Parathyroid adenoma (tissue), 2 donors: ENCODE data around the gene KCTD14.
A peak's percentile ranks its signal among the peaks of the same experiment; 100 is the strongest.

Experiments
- H2AFZ ChIP-seq: fragments of 300-600 bp; sonication (generic); one replicate; pipeline ENCODE4 v1.7.0; 2017; ENCODE audit warnings: antibody characterized with exemption, mild to moderate bottlenecking
- H3K27ac ChIP-seq: fragments of 300-600 bp; sonication (generic); one replicate; pipeline ENCODE4 v1.7.0; 2017
- H3K27me3 ChIP-seq: fragments of 300-600 bp; sonication (generic); one replicate; pipeline ENCODE4 v1.7.0; 2017; ENCODE audit warnings: low read length; ENCODE audit not compliant: control insufficient read depth, insufficient read depth
- H3K36me3 ChIP-seq: fragments of 300-600 bp; sonication (generic); one replicate; pipeline ENCODE4 v1.7.0; 2017; ENCODE audit warnings: low read length; ENCODE audit not compliant: control insufficient read depth, insufficient read depth
- H3K4me1 ChIP-seq: fragments of 300-600 bp; sonication (generic); one replicate; pipeline ENCODE4 v1.7.0; 2017; ENCODE audit warnings: control low read depth
- H3K4me2 ChIP-seq: fragments of 300-600 bp; sonication (generic); one replicate; pipeline ENCODE4 v1.7.0; 2017; ENCODE audit warnings: low read length
- H3K4me3 ChIP-seq: fragments of 300-600 bp; sonication (generic); one replicate; pipeline ENCODE4 v1.7.0; 2017; ENCODE audit warnings: low read depth, low read length
- H3K79me2 ChIP-seq: fragments of 300-600 bp; sonication (generic); one replicate; pipeline ENCODE4 v1.7.0; 2017; ENCODE audit warnings: control low read depth
- H3K9ac ChIP-seq: fragments of 300-600 bp; sonication (generic); one replicate; pipeline ENCODE4 v1.7.0; 2017; ENCODE audit warnings: mild to moderate bottlenecking
- H3K9me3 ChIP-seq: fragments of 300-600 bp; sonication (generic); one replicate; pipeline ENCODE4 v1.7.0; 2017; ENCODE audit warnings: low read length; ENCODE audit not compliant: control insufficient read depth
- CTCF ChIP-seq: fragments of 300-600 bp; sonication (generic); IDR thresholded peaks from one replicate; pipeline ENCODE4 v1.7.0; 2017; ENCODE audit warnings: antibody characterized with exemption, mild to moderate bottlenecking
- donor health status: primary hyperparathyroidism.

Gene KCTD14

GRCh38 chr11:78069465-78069864 lies 46.4 kb upstream of the KCTD14 start:
- no peak for TF ChIP-seq CTCF

GRCh38 chr11:78067704-78068103 lies 44.6 kb upstream of the KCTD14 start:
- H3K27ac ChIP-seq, result peak overlapping the region; percentile 67
- H3K4me2 ChIP-seq, result no peak overlapping the region
- no peak overlapping the region for H3K4me3 ChIP-seq
- TF ChIP-seq CTCF, result no peak
- no peak overlapping the region for H2AFZ ChIP-seq
- H3K27me3 ChIP-seq, result no peaks in the 10 kb centered on the region
- peaks cover 2% of the 10 kb centered on the region for H3K79me2 ChIP-seq
- H3K36me3 ChIP-seq, result no peaks in the 10 kb centered on the region
- peaks cover 10% of the 10 kb centered on the region for H3K4me1 ChIP-seq
- no peak overlapping the region for H3K9ac ChIP-seq
- H3K9me3 ChIP-seq, result no peaks in the 10 kb centered on the region

More at GRCh38 chr11:78069465-78069864, 46.4 kb upstream of the KCTD14 start:
- Histone ChIP-seq H3K27ac (peak overlapping the region; percentile 29), H3K4me3 (peak overlapping the region; percentile 11), H3K4me1 (peaks cover 8% of the 10 kb centered on the region), H2AFZ (no peak overlapping the region), H3K79me2 (peaks cover under 1% of the 10 kb centered on the region), H3K9me3 (no peaks in the 10 kb centered on the region), H3K9ac (no peak overlapping the region), H3K4me2 (no peak overlapping the region), H3K36me3 (no peaks in the 10 kb centered on the region), H3K27me3 (no peaks in the 10 kb centered on the region)

GRCh38 chr11:78066471-78066870 lies 43.4 kb upstream of the KCTD14 start:
- Histone ChIP-seq H3K27me3 (no peaks in the 10 kb centered on the region), H3K79me2 (peaks cover 2% of the 10 kb centered on the region), H2AFZ (no peak overlapping the region), H3K27ac (peak overlapping the region; percentile 67), H3K4me3 (no peak overlapping the region), H3K36me3 (no peaks in the 10 kb centered on the region), H3K9me3 (no peaks in the 10 kb centered on the region), H3K9ac (no peak overlapping the region), H3K4me2 (peak overlapping the region; percentile 9), H3K4me1 (peaks cover 14% of the 10 kb centered on the region)
- no peak for TF ChIP-seq CTCF

- H3K9me3 ChIP-seq, result no peaks in the 10 kb centered on the region
- H3K27ac ChIP-seq, result peak overlapping the region; percentile 95
- H3K79me2 ChIP-seq, result peaks cover 2% of the 10 kb centered on the region
- TF ChIP-seq CTCF, result no peak
- peak overlapping the region; percentile 50 for H3K4me3 ChIP-seq
- peak overlapping the region; percentile 53 for H3K4me2 ChIP-seq
- no peak overlapping the region for H2AFZ ChIP-seq
- H3K27me3 ChIP-seq, result no peaks in the 10 kb centered on the region
- H3K36me3 ChIP-seq, result no peaks in the 10 kb centered on the region
- peaks cover 20% of the 10 kb centered on the region for H3K4me1 ChIP-seq
- H3K9ac ChIP-seq, result no peak overlapping the region
These were observed 42.1 kb upstream of the KCTD14 start for GRCh38 chr11:78065203-78065602.

- peaks cover 2% of the 10 kb centered on the region for H3K79me2 ChIP-seq
- no peaks in the 10 kb centered on the region for H3K27me3 ChIP-seq
- H3K36me3 ChIP-seq, result no peaks in the 10 kb centered on the region
- H3K27ac ChIP-seq, result peak within 1 kb of the TSS; percentile 95
- H3K4me3 ChIP-seq, result peak within 1 kb of the TSS; percentile 50
- H3K9ac ChIP-seq, result peak within 1 kb of the TSS; percentile 35
- no peaks in the 10 kb centered on the region for H3K9me3 ChIP-seq
- H2AFZ ChIP-seq, result peak within 1 kb of the TSS; percentile 53
- H3K4me2 ChIP-seq, result peak within 1 kb of the TSS; percentile 58
- H3K4me1 ChIP-seq, result peaks cover 20% of the 10 kb centered on the region
- no peak for TF ChIP-seq CTCF
These were observed 40.5 kb upstream of the KCTD14 start, which contains the start of gene THRSP for GRCh38 chr11:78063440-78064181. TSS of gene THRSP (plus strand) at chr11:78063861. CDS start at chr11:78063882, 21 bp downstream.
